ENCODE measurements around the gene REXO5. TPM values are rescaled to one million over a fixed set of nuclear protein-coding genes. Genes with fewer than 3 reads are reported as not detected.
A peak's percentile ranks its signal among the peaks of the same experiment; 100 is the strongest.

REXO5 gene
- total and polyA plus RNA-seq, 2 of the 13 experiments (the other 11 are each of a cell fraction or from before 2014, with no cell fraction given): 5.9 to 13.1 TPM

DNA sequence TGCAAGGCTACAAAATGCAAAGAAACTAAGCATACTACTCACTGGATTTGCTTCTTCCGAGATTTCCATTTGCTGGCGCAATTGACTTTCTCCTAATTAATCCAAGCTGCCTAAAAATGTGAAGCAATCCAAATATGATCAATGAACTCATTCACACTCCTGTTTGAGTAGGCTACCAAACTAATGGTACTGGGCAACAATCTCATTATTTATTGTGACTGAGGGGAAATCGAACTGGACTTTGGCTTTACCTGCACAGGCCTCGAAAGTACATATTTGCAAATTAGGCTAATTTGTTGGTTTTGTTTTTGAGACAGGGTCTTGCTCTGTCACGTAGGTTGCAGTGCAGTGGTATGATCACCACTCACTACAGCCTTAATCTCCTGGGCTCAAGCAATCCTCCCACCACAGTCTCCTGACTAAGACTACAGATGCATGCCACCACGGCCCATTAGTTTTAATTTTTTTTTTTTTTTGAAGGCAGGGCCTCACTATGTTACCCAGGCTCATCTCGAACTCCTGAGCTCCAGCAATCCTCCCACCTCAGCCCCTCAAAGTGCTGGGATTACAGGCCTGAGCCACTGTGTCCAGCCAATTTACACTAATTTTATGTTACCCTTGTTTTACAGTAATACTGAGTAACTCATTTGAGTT lies 2.6 kb upstream of the REXO5 start (continued):
- no peak for TF ChIP-seq LRRFIP1 (CRISPR knock-in tag; conservative IDR thresholded peaks at IDR 0.05)
- no peak for TF ChIP-seq SP5 (CRISPR knock-in tag; IDR thresholded peaks at IDR 0.05; ENCODE audit: borderline replicate concordance, low read depth)
- no peak for TF ChIP-seq ZFP91 (CRISPR knock-in tag; IDR thresholded peaks at IDR 0.05; ENCODE audit: borderline replicate concordance)
- TF ChIP-seq, protein P1, sequence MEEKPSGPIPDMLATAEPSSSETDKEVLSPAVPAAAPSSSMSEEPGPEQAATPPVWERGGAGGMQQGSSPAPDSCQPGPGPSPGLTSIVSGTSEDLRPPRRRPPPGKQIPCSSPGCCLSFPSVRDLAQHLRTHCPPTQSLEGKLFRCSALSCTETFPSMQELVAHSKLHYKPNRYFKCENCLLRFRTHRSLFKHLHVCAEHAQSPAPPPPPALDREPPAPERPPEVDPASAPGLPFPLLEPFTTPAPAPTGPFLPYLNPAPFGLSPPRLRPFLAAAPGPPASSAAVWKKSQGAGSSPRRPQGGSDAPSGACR (CRISPR knock-in tag; IDR thresholded peaks at IDR 0.05): peak; percentile 81; the same call in 1 of the 2 replicates
- TF ChIP-seq PHF5A (CRISPR knock-in tag; IDR thresholded peaks at IDR 0.05; ENCODE audit: low read depth, unreplicated experiment): no peak
- no peak for TF ChIP-seq ZNF777 (CRISPR knock-in tag; IDR thresholded peaks at IDR 0.05)
- TF ChIP-seq ZNF781 (CRISPR knock-in tag; IDR thresholded peaks at IDR 0.05; ENCODE audit: borderline replicate concordance, not compliant biosample characterization): no peak
- TF ChIP-seq EHMT2 (IDR thresholded peaks at IDR 0.05; ENCODE audit: borderline replicate concordance, low read depth, low read length): peak; percentile 60; the same call in 1 of the 2 replicates
- TF ChIP-seq POGZ (CRISPR knock-in tag; IDR thresholded peaks at IDR 0.05): peak; percentile 83
- TF ChIP-seq FOXA1 (IDR thresholded peaks at IDR 0.05): no peak
- peak; percentile 41; the same call in 1 of the 2 replicates for TF ChIP-seq FOXA1 (CRISPR knock-in tag; IDR thresholded peaks at IDR 0.05)
- TF ChIP-seq HNRNPK (IDR thresholded peaks at IDR 0.05; ENCODE audit: low read depth, low read length, poor library complexity, severe bottlenecking): no peak
- TF ChIP-seq ZBTB33 (CRISPR knock-in tag; IDR thresholded peaks at IDR 0.05): no peak
- no peak for TF ChIP-seq MYC (CRISPR knock-in tag; IDR thresholded peaks at IDR 0.05; ENCODE audit: borderline replicate concordance)
- TF ChIP-seq ZNF138 (CRISPR knock-in tag; IDR thresholded peaks at IDR 0.05; ENCODE audit: low read depth): no peak
- peak; percentile 100 for TF ChIP-seq TBX2 (CRISPR knock-in tag; IDR thresholded peaks at IDR 0.05; ENCODE audit: borderline replicate concordance)
- TF ChIP-seq ZNF274 (CRISPR knock-in tag; IDR thresholded peaks at IDR 0.05): no peak
- peak; percentile 36; the same call in 1 of the 2 replicates for TF ChIP-seq TAF1 (CRISPR knock-in tag; IDR thresholded peaks at IDR 0.05)
- TF ChIP-seq KLF13 (CRISPR knock-in tag; IDR thresholded peaks at IDR 0.05): no peak
- TF ChIP-seq MTA3 (CRISPR knock-in tag; IDR thresholded peaks at IDR 0.05): no peak

Data from HepG2 (cell line).